GM12873 (cell line): ENCODE results near the gene SNAPC2.
A peak's percentile ranks its signal among the peaks of the same experiment; 100 is the strongest.

ENCODE experiments used
- TF ChIP-seq, protein P1 (sequence below): IDR thresholded peaks from 2 replicates; pipeline ENCODE4 v1.5.1; 2012; ENCODE audit warnings: low read depth, mild to moderate bottlenecking, moderate library complexity, low read length, control low read depth; ENCODE audit not compliant: insufficient read depth; ENCODE audit errors: missing control alignments

SNAPC2 gene

DNA sequence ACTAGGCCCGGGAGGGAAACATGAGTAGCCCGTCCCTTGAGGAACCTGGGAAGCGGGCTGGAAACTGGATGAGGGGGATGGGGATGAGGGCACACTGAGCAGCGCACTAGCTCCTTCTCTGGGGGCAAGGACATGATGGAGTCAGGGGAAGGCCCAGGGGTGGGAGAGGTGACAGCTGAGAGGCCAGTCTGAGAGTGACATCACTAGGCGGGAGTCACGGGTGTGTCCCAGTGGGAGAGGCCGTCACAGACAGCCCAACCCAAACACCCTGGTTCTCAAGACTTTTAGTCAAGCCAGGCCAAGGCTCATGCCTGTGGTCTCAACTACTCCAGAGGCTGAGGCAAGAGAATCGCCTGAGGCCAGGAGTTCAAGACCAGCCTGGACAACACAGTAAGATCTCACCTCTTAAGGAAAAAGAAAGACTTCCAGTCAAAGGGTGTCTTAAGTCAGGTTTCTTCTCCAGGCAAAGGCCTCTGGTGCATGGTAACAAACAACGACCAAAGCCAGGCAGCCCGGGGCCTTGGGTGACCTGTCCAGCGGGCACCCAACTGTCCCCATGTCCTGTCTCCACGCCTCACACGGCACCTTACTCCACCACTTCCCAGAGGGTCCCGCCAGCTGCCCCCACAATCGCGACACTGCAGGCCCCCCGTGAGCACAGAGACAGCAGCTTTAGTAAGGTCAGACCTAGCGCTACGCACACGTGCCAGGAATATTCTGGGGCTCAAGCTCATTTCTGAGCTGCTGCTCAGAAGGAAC, 48.8 kb downstream of the SNAPC2 start:
- TF ChIP-seq, protein P1, sequence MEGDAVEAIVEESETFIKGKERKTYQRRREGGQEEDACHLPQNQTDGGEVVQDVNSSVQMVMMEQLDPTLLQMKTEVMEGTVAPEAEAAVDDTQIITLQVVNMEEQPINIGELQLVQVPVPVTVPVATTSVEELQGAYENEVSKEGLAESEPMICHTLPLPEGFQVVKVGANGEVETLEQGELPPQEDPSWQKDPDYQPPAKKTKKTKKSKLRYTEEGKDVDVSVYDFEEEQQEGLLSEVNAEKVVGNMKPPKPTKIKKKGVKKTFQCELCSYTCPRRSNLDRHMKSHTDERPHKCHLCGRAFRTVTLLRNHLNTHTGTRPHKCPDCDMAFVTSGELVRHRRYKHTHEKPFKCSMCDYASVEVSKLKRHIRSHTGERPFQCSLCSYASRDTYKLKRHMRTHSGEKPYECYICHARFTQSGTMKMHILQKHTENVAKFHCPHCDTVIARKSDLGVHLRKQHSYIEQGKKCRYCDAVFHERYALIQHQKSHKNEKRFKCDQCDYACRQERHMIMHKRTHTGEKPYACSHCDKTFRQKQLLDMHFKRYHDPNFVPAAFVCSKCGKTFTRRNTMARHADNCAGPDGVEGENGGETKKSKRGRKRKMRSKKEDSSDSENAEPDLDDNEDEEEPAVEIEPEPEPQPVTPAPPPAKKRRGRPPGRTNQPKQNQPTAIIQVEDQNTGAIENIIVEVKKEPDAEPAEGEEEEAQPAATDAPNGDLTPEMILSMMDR = no peak

GRCh38 chr19:7969555-7969939, 49.4 kb downstream of the SNAPC2 start:
- TF ChIP-seq, protein P1 = no peak

GRCh38 chr19:7970716-7971448, 50.7 kb downstream of the SNAPC2 start:
- TF ChIP-seq, protein P1 = peak; percentile 82

DNA sequence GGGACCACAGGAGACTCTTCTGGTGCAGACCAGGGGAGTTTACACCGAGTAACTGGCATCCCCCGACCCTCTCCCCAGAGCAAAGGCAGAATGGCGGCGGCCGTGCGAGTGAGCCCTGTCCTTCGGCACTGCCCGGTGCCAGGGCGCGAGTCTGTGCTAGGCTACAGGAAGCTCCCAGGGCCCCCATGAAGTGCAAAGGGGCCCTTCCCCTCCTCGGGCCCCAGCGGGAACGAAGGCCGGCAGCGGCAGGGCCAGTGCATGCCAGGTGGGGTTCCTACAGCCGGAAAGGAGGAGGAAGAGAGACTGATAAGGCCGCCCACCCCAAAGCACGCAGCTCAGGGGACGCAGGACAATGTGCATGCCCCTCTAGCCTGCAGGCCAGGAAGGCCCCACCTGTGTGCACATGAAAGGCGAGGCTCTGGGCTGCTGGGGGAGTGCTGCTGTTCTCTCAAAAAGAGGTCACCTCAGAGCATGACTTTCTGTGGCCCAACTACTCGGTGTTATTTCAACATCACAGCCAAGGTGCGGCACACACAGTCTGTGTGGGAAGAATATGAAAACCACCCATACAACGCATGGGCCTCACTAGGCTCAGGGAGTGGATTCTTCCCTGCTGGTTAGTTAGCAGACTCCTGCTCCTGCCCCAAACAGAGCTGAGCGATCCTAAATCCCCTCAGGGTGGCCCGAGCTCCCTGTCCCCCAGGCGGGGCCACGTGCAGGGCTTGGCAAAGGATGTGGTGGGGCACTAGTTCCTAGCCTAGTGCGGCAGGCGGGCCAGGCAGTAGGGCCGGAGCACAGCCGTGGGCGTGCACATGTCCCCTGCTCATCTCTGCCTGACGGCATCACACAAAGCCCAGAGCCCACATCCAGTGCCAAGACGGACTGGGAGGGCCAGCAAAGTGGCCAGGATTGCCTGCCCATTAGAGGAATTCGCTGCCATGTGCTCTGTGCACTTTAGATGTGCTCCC, 51.7 kb downstream of the SNAPC2 start:
- TF ChIP-seq, protein P1 = no peak
